ENCODE results near the gene SCGB2B2. TPM values are rescaled to one million over a fixed set of nuclear protein-coding genes. Genes with fewer than 3 reads are reported as not detected.
A peak's percentile ranks its signal among the peaks of the same experiment; 100 is the strongest.

Gene SCGB2B2
- total and polyA plus RNA-seq, 7 experiments from 2014 or later = 0.15 to 0.95 (median 0.79) TPM; not detected in 1

GRCh38 chr19:34651747-34652146, 25.2 kb downstream of the SCGB2B2 start:
- Histone ChIP-seq H3K36me3 (ENCODE audit: control insufficient read depth in 2 of 3, insufficient read depth in 3 of 3, low read length in 3 of 3) (no peaks in the 10 kb centered on the region), H3K4me3 (ENCODE audit: low read length) (no peak overlapping the region), H3K27me3 (ENCODE audit: control insufficient read depth in 2 of 2, insufficient read depth in 2 of 2, low read length in 2 of 2) (no peaks in the 10 kb centered on the region), H3K4me1 (ENCODE audit: control insufficient read depth in 2 of 2, insufficient read depth in 2 of 2, low read length in 2 of 2) (no peaks in the 10 kb centered on the region), H3K27ac (ENCODE audit: low read depth, low read length) (no peak overlapping the region), H3K9me3 (ENCODE audit: control insufficient read depth in 2 of 3, low read length in 3 of 3) (no peaks in the 10 kb centered on the region)
- Mint-ChIP-seq H3K9me3 (peaks cover 0 to 49% (median 8%) of the 10 kb centered on the region in 11 donors), H3K4me3 (no peak overlapping the region), H3K27ac (no peak overlapping the region), H3K36me3 (peaks cover 0 to 26% (median 23%) of the 10 kb centered on the region in 5 donors), H3K27me3 (peaks cover 2 to 17% (median 9%) of the 10 kb centered on the region in 5 donors), H3K4me1 (peaks cover 0 to 5% (median 0%) of the 10 kb centered on the region in 7 donors)
- ChIA-PET CTCF (interaction anchor here (1.4 kb wide), 1 partner anchor 12 kb away, joined by 5 read pairs; no protein-coding TSS in a partner anchor), POLR2A (no interaction called here)
- DNase-seq (no peak), ATAC-seq (no peak)
- intact Hi-C loops (cut with micrococcal nuclease) = no loop called here

- no peaks in the 10 kb centered on the region for H3K27me3 ChIP-seq (ENCODE audit: control insufficient read depth in 2 of 2, insufficient read depth in 2 of 2, low read length in 2 of 2)
- H3K27ac Mint-ChIP-seq = no peak overlapping the region
- ChIA-PET POLR2A (no interaction called here), CTCF (no interaction called here)
- intact Hi-C loops (cut with micrococcal nuclease) = no loop called here
- no peaks in the 10 kb centered on the region for H3K4me1 ChIP-seq (ENCODE audit: control insufficient read depth in 2 of 2, insufficient read depth in 2 of 2, low read length in 2 of 2)
- peaks cover 0 to 3% (median 0%) of the 10 kb centered on the region in 7 donors for H3K4me1 Mint-ChIP-seq
- no peak for DNase-seq
- no peaks in the 10 kb centered on the region for H3K36me3 ChIP-seq (ENCODE audit: control insufficient read depth in 2 of 3, insufficient read depth in 3 of 3, low read length in 3 of 3)
- peaks cover 0 to 21% (median 16%) of the 10 kb centered on the region in 5 donors for H3K36me3 Mint-ChIP-seq
- no peak overlapping the region for H3K27ac ChIP-seq (ENCODE audit: low read depth, low read length)
- no peak overlapping the region for H3K4me3 ChIP-seq (ENCODE audit: low read length)
- H3K9me3 Mint-ChIP-seq = peaks cover 0 to 34% (median 8%) of the 10 kb centered on the region in 11 donors
- no peak for ATAC-seq
- peaks cover 2 to 12% (median 9%) of the 10 kb centered on the region in 5 donors for H3K27me3 Mint-ChIP-seq
- H3K9me3 ChIP-seq (ENCODE audit: control insufficient read depth in 2 of 3, low read length in 3 of 3) = no peaks in the 10 kb centered on the region
- H3K4me3 Mint-ChIP-seq = no peak overlapping the region
These were observed 26.9 kb downstream of the SCGB2B2 start for GRCh38 chr19:34649886-34650543.

DNA sequence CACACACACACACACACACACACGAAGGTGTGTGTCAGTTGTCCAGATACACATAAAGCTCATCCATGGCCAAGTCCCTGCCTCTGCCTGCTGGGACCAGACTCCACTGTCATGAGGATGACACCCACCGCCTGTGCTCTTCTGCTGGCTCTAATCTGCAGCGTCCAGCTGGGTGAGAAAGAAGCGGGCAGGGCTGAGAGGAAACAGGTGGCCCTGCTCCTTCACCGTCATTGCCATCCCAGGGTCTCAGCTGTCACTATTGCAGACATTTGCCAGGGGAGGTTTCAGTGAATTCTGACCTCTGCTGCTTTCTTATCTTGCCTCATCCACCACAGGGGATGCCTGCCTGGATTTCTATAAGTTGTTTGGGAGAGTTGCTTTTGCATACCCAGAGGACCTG, 31.4 kb downstream of the SCGB2B2 start:
- no peak overlapping the region for H3K27ac ChIP-seq (ENCODE audit: low read depth, low read length)
- H3K4me1 ChIP-seq (ENCODE audit: control insufficient read depth in 2 of 2, insufficient read depth in 2 of 2, low read length in 2 of 2) = no peaks in the 10 kb centered on the region
- H3K27me3 Mint-ChIP-seq = peaks cover 0 to 6% (median 2%) of the 10 kb centered on the region in 5 donors
- CTCF ChIA-PET = no interaction called here
- POLR2A ChIA-PET = no interaction called here
- H3K9me3 Mint-ChIP-seq = peaks cover 0 to under 1% (median 0%) of the 10 kb centered on the region in 11 donors
- no peak overlapping the region for H3K27ac Mint-ChIP-seq
- DNase-seq (no peak), ATAC-seq (no peak)
- intact Hi-C loops (cut with micrococcal nuclease) = no loop called here
- no peaks in the 10 kb centered on the region for H3K27me3 ChIP-seq (ENCODE audit: control insufficient read depth in 2 of 2, insufficient read depth in 2 of 2, low read length in 2 of 2)
- peaks cover 0 to 8% (median under 1%) of the 10 kb centered on the region in 5 donors for H3K36me3 Mint-ChIP-seq
- H3K9me3 ChIP-seq (ENCODE audit: control insufficient read depth in 2 of 3, low read length in 3 of 3) = no peaks in the 10 kb centered on the region
- H3K4me3 ChIP-seq (ENCODE audit: low read length) = no peak overlapping the region
- no peaks in the 10 kb centered on the region for H3K4me1 Mint-ChIP-seq
- H3K36me3 ChIP-seq (ENCODE audit: control insufficient read depth in 2 of 3, insufficient read depth in 3 of 3, low read length in 3 of 3) = no peaks in the 10 kb centered on the region
- no peak overlapping the region for H3K4me3 Mint-ChIP-seq

- Histone ChIP-seq H3K9me3 (ENCODE audit: control insufficient read depth in 2 of 3, low read length in 3 of 3) (no peaks in the 10 kb centered on the region), H3K36me3 (ENCODE audit: control insufficient read depth in 2 of 3, insufficient read depth in 3 of 3, low read length in 3 of 3) (no peaks in the 10 kb centered on the region), H3K4me1 (ENCODE audit: control insufficient read depth in 2 of 2, insufficient read depth in 2 of 2, low read length in 2 of 2) (no peaks in the 10 kb centered on the region), H3K4me3 (ENCODE audit: low read length) (no peak overlapping the region), H3K27ac (ENCODE audit: low read depth, low read length) (no peak overlapping the region), H3K27me3 (ENCODE audit: control insufficient read depth in 2 of 2, insufficient read depth in 2 of 2, low read length in 2 of 2) (no peaks in the 10 kb centered on the region)
- no peaks in the 10 kb centered on the region for H3K4me1 Mint-ChIP-seq
- H3K9me3 Mint-ChIP-seq = no peaks in the 10 kb centered on the region
- ChIA-PET CTCF (no interaction called here), POLR2A (no interaction called here)
- H3K27ac Mint-ChIP-seq = no peak overlapping the region
- no peak for DNase-seq
- peaks cover 0 to 8% (median 0%) of the 10 kb centered on the region in 5 donors for H3K36me3 Mint-ChIP-seq
- peaks cover 0 to 6% (median 0%) of the 10 kb centered on the region in 5 donors for H3K27me3 Mint-ChIP-seq
- intact Hi-C loops (cut with micrococcal nuclease) = no loop called here
- no peak overlapping the region for H3K4me3 Mint-ChIP-seq
- no peak for ATAC-seq
These were observed 31.9 kb downstream of the SCGB2B2 start for GRCh38 chr19:34644991-34645461.

GRCh38 chr19:34642241-34642640, 34.7 kb downstream of the SCGB2B2 start:
- no peak overlapping the region for H3K27ac ChIP-seq (ENCODE audit: low read depth, low read length)
- ChIA-PET POLR2A (no interaction called here), CTCF (interaction anchor here (5.5 kb wide), 1 partner anchor 69 kb away, joined by 54 read pairs; no protein-coding TSS in a partner anchor)
- DNase-seq (no peak), ATAC-seq (no peak)
- no peaks in the 10 kb centered on the region for H3K36me3 ChIP-seq (ENCODE audit: control insufficient read depth in 2 of 3, insufficient read depth in 3 of 3, low read length in 3 of 3)
- Mint-ChIP-seq H3K27ac (no peak overlapping the region), H3K27me3 (peaks cover 0 to 3% (median 0%) of the 10 kb centered on the region in 5 donors), H3K4me1 (peaks cover 0 to 4% (median 0%) of the 10 kb centered on the region in 7 donors), H3K4me3 (no peak overlapping the region), H3K36me3 (peaks cover 0 to 4% (median 0%) of the 10 kb centered on the region in 5 donors), H3K9me3 (no peaks in the 10 kb centered on the region)
- no peaks in the 10 kb centered on the region for H3K4me1 ChIP-seq (ENCODE audit: control insufficient read depth in 2 of 2, insufficient read depth in 2 of 2, low read length in 2 of 2)
- intact Hi-C loops (cut with micrococcal nuclease) = no loop called here
- no peaks in the 10 kb centered on the region for H3K9me3 ChIP-seq (ENCODE audit: control insufficient read depth in 2 of 3, low read length in 3 of 3)
- no peaks in the 10 kb centered on the region for H3K27me3 ChIP-seq (ENCODE audit: control insufficient read depth in 2 of 2, insufficient read depth in 2 of 2, low read length in 2 of 2)
- H3K4me3 ChIP-seq (ENCODE audit: low read length) = no peak overlapping the region

DNA sequence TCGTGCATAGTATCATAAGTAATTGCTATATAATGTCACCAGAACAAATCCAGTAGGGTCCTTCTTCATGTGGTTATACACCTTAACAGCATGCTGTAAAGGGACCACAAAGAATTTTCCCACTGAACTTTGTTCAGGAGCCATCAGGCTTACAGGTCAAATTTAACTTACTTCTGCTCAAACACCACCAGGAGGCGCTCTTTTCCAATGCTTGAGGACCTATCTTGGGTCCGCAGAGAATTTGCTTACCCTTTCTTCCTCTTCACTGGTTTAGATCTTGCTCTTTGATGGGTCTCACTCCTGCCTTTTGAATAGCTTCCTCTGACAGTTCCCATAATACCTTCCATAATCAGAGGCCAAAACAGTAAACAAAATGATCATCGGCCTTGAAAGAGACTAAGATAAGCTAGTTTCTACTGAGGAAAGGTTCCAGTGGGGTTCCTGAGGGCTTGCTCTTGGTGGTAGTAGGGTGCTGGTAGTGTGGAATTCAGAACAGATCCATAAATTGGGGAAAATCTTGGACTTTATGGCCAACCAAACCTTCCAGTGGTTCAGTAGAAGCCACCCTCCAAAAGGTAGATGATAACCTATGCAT, 37.4 kb downstream of the SCGB2B2 start:
- H3K9me3 Mint-ChIP-seq = peaks cover 0 to 22% (median 11%) of the 10 kb centered on the region in 11 donors
- peaks cover 0 to 3% (median 0%) of the 10 kb centered on the region in 5 donors for H3K27me3 Mint-ChIP-seq
- no peaks in the 10 kb centered on the region for H3K4me1 ChIP-seq (ENCODE audit: control insufficient read depth in 2 of 2, insufficient read depth in 2 of 2, low read length in 2 of 2)
- no peak overlapping the region for H3K27ac ChIP-seq (ENCODE audit: low read depth, low read length)
- DNase-seq (peak in 8 of 9 donors; percentile 49 to 73 (median 64)), ATAC-seq (peak; percentile 64)
- H3K9me3 ChIP-seq (ENCODE audit: control insufficient read depth in 2 of 3, low read length in 3 of 3) = peaks cover 0 to 14% (median 0%) of the 10 kb centered on the region in 3 experiments
- H3K27me3 ChIP-seq (ENCODE audit: control insufficient read depth in 2 of 2, insufficient read depth in 2 of 2, low read length in 2 of 2) = no peaks in the 10 kb centered on the region
- ChIA-PET POLR2A (no interaction called here), CTCF (interaction anchor here (0.6 to 5.5 kb wide), 8 partner anchors 9 to 860 kb away, joined by 3 to 54 read pairs (median 5); no protein-coding TSS in a partner anchor)
- intact Hi-C loops (cut with micrococcal nuclease) = loop anchor here (1.0 to 10.0 kb wide), 5 partner anchors 24 to 451 kb away; no protein-coding TSS in a partner anchor
- H3K36me3 ChIP-seq (ENCODE audit: control insufficient read depth in 2 of 3, insufficient read depth in 3 of 3, low read length in 3 of 3) = no peaks in the 10 kb centered on the region
- H3K4me1 Mint-ChIP-seq = peaks cover 0 to 6% (median 0%) of the 10 kb centered on the region in 7 donors
- H3K4me3 ChIP-seq (ENCODE audit: low read length) = no peak overlapping the region
- H3K27ac Mint-ChIP-seq = no peak overlapping the region
- H3K4me3 Mint-ChIP-seq = no peak overlapping the region
- peaks cover 0 to 16% (median 14%) of the 10 kb centered on the region in 5 donors for H3K36me3 Mint-ChIP-seq

Data from naive thymus-derived CD4-positive, alpha-beta T cell (primary cell).